GM19438 (cell line): ENCODE results near the gene EIF3F.

Source experiments
- ATAC-seq: cut with Tn5 transposase; IDR thresholded peaks from one replicate; pipeline ENCODE4 v1.9.1; 2021; ENCODE audit warnings: low read depth; ENCODE audit not compliant: unreplicated experiment

The EIF3F gene

GRCh38 chr11:7983832-7984590 lies 3.1 kb upstream of the EIF3F start:
- ATAC-seq: no peak

- ATAC-seq: peak; percentile 7
These were observed 385 bp downstream of the EIF3F start for GRCh38 chr11:7987560-7987883.

- ATAC-seq: no peak
These were observed 7.6 kb downstream of the EIF3F start for GRCh38 chr11:7994581-7995278.

DNA sequence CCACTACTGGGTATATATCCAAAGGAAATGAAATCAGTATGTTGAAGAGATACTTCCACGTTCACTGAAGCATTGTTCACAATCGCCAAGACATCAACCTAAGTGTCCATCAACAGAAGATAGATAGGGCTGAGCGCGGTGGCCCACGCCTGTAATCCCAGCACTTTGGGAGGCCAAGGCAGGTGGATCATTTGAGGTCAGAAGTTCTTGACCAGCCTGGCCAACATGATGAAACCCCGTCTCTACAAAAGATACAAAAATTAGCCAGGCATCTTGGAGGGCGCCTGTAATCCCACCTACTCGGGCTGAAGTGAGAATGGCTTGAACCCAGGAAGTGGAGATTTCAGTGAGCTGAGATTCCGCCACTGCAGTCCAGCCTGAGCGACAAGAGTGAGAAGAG lies 12.7 kb downstream of the EIF3F start:
- ATAC-seq: no peak

DNA sequence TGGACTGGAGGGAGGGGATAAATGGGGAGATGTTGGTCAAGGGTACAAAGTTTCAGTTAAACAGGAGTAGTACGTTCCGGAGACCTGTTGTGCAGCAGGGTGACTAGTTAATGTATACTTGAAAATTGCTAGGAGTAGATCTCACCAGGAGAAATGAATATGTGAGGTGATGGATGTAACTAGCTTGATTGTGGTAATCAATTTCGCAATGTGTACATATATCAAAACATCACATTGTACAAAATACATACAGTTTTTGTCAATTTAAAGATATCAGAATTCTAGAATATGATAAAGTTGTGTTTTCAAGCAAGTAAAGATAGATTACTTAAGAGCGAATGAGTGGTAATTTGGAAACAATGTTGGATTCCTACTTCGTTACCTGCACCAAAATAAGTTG lies 13.3 kb downstream of the EIF3F start:
- ATAC-seq: no peak

- no peak for ATAC-seq
These were observed 15.5 kb downstream of the EIF3F start for GRCh38 chr11:8002676-8003075.

DNA sequence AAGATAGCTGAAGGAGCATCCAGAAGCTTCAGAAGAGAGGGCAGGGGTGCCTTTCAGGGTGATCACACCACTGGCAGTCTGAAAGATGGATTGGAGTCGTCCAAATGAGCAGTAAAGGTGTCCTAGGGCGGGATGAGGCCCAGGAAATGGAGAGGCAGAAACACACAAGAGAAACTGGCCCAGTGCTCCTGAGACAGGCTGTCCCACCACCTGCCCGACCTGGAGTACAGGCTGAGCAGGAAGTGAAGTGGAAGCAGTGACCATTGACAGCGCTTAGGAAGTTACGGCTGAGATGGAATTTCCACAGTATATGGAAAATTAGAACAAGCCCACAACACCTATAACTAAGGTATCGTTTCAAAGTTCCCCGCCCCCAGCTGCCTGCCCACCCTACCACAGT lies 16.1 kb downstream of the EIF3F start:
- ATAC-seq: no peak

GRCh38 chr11:8004008-8004407 lies 16.9 kb downstream of the EIF3F start:
- no peak for ATAC-seq

DNA sequence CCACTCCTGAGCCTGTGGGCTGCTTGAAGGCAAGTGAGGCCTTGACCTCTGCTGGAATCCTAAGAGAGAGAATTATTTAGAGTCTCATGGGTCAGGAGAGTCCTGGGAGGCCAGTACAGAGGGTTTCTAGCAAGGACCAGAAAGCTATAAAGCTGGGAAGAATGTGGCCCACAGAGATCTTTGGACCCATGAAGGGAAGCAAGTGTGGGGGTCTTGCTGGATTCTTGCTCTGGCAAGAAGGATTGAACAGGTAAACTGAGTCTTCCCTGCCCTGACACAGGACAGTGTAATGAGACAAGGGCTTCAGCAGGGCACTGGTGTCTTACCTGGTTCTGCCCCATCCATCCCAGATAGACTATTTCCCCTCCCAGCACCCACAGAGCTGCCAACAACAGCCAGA lies 18.4 kb downstream of the EIF3F start:
- no peak for ATAC-seq

GRCh38 chr11:8006349-8006977 lies 19.3 kb downstream of the EIF3F start:
- ATAC-seq: peak; percentile 73

DNA sequence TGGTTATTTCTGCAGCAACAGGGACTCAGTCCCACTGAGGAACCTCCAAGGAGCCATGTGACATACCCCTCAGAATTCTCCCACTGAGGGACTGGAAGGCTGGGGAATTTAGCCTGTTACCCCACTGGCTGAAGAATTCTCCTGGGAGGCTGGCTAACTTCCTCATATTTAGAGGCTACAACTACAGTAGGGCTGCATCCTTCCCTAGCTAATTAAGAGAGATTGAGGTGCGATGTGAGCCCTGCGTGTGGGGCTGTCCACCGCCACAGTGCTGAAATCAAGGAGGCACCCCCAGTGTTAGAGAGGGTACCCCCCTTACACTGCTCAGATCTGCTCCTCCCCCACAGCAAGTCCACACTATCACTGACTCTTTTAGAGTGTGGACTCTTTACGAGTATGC lies 21.1 kb downstream of the EIF3F start:
- no peak for ATAC-seq

GRCh38 chr11:8009856-8010255 lies 22.7 kb downstream of the EIF3F start:
- no peak for ATAC-seq

DNA sequence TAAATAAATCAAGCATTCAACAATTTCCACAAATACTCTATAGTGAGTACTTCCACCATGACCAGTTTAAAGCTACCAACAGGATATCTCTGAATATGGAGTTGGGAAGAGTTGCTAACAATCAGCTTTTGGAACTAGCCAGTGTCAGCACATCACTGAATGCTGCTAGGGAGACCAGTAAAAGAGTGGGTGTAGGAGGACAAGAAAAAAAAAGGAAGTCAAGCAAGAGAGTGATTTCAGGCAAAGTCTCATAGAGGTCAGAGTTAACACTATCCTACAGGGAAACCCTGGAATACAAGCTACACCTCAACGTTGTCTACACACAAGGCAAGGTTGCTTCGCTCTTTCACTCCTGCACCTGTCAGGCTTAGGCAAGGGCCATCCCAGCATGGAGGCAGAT lies 24.2 kb downstream of the EIF3F start:
- ATAC-seq: no peak

DNA sequence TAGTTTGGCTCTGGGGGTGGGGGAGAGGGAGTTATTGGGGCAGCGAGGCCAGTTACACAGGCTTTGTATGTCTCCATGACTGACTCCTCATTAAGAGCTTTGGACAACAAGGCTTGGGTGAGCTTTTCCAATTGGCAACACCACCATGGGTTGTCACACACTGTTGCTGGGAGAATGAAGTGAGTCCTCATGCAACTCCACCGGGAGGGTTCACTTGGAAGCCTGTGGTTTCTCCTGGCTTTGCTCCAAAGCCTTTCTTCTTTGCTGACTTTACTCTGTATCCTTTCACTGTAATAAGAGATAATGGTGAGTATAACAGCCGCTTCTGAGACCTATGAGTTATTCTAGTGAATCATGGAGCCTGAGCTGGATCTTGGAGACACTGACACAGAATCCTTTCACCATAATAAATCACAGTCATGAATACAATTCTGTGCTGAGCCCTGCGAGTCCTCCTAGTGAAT lies 24.9 kb downstream of the EIF3F start:
- no peak for ATAC-seq

GRCh38 chr11:8013833-8014232 lies 26.7 kb downstream of the EIF3F start:
- ATAC-seq: no peak

DNA sequence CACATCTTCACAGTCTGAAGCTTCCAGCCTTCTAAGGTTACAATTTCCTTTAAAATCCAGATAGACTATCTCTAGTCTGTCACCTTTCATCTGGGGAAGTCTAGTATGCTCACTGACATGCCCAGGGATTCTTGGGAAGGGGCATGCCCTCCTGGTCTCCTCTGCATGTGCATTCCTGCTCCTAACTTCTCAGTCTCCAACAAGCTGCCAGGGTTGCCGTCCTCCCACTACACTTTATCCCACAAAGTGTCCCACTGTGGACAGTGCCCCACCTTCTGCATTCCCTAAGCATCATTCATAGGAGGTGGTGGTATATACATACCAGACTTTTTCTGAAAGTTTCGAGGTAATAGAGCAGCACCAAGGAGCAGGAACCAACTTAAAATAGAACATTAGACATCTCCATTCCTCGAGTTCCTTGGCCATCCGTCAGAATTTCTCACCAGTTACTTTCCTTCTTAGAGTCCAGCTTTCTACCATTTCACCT lies 28.7 kb downstream of the EIF3F start:
- ATAC-seq: no peak

DNA sequence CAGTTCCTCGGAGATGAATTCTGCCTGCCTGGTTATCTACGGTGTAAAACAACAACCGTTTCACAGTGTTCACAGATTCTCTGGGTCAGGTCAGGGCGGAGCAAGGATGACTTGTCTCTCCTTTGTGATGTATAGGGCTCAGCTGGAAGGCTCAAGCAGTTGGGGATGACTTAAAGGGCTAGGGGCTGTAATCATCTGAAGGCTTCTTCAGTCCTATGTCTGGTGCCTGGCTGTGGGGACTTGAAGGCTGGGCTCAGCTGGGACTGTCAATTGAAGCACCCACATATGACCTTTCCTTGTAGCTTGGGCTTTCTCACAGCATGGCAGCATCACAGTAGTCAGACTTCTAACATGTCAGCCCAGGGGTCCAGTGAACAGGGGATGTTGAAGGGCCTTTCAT lies 29.3 kb downstream of the EIF3F start:
- ATAC-seq: no peak

GRCh38 chr11:8017071-8017470 lies 29.9 kb downstream of the EIF3F start:
- no peak for ATAC-seq

DNA sequence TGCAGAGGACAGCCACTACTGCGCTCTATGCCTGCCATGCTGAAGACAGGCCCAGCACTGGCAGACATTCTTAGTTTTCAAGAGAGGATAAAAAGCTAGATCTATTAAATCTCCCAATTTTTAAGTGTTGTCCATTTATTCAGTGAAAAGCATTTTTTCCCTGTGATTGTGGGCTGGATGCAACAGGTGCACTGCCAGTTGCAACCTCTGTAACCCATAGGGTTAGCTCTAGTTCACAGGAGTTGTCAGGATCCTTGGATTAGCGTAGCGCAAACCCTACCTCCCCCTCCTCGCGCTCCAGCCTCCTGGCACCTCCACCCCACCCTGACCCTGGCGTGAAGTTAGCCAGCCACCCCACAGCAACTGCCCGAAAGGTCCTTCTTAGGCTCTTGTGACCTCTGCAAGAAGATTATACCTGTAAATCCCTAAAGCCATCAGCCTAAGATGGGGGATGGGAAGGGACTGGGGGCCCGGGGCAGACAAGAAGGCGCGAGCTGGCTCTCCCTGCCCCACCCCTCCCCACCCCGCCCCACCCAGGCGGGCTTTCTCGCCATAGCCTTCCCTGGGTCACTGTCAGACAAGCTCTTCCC lies 30.9 kb downstream of the EIF3F start:
- ATAC-seq: no peak

DNA sequence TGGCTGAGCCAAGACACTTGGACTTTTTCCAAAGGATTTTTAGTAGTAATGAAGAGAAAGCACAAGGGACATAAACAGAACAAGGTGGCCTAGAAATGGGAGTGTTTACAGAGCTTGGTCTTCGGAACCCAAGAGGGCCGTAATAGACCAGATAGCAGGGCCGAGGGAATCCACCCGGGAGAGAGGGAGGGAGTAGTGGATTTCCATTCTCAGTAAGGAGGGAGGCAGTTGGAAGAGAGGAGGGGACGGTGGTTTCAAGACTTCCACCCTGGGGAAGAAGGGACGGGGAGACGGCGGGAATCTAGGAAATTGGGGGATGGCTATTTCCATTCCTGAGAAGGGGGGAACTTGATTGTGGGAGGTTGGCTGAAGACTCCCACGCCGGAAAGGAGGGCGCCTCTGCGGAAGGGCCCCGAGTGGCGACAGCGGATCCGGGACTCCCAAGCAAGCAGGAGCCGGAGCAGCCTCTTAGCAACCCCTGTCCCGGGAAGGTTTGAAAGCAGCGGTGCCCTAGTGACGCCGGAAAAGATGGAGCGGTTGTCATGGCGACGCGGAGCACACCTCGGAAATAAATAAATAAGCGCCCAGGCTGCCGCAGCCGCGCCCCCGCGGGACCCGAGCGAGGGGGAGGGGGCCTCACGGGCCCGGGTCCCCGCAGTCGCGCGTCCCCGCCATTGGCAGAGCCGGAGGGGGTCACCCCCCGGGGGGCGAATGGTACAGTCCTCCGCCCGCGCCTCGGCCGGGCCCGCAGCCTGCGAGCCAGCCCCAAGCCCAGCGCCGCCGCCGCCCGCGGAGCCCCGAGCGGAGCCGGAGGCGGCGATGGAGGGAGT lies 31.6 kb downstream of the EIF3F start:
- peak; percentile 57 for ATAC-seq
